Thyroid gland (tissue), 4 donors: ENCODE measurements around the gene FER. TPM values are rescaled to one million over a fixed set of nuclear protein-coding genes. Genes with fewer than 3 reads are reported as not detected.

Experiments used
- DNase-seq, 2 donors: peaks; one replicate each; pipeline ENCODE4 v3.0.0-alpha.2; 2019
- H3K27ac ChIP-seq, 3 donors: fragments of 200-600 bp; sonication (generic); 1 replicate in 2 of 3; 2 replicates in 1 of 3; pipeline ENCODE4 v1.5.1; 2016 to 2019; ENCODE audit warnings: mild to moderate bottlenecking in 1 of 3, moderate library complexity in 1 of 3
- H3K27me3 ChIP-seq: fragments of 200-600 bp; sonication (generic); one replicate; pipeline ENCODE4 v1.5.1; 2019
- H3K36me3 ChIP-seq, 2 donors: fragments of 200-600 bp; sonication (generic); one replicate each; pipeline ENCODE4 v1.5.1; 2016 to 2019
- H3K4me1 ChIP-seq, 2 donors: fragments of 200-600 bp; sonication (generic); one replicate each; pipeline ENCODE4 v1.5.1; 2017 to 2019
- H3K4me3 ChIP-seq, 3 donors: fragments of 200-600 bp; sonication (generic); replicated peaks in 1 of 3; 1 replicate in 2 of 3; 2 replicates in 1 of 3; pipeline ENCODE4 v1.5.1; 2016; ENCODE audit warnings: mild to moderate bottlenecking in 1 of 3
- H3K9me3 ChIP-seq: fragments of 200-600 bp; sonication (generic); one replicate; pipeline ENCODE4 v1.5.1; 2017
- CTCF ChIP-seq, 6 experiments: fragments of 200-600 bp in 3 of 6; fragments of 450-650 bp in 3 of 6; sonication (generic) in 3 of 6; IDR thresholded peaks; one replicate each; pipeline ENCODE4 v1.5.1; 2016 to 2019; ENCODE audit warnings: antibody characterized with exemption in 6 of 6, mild to moderate bottlenecking in 2 of 6, inconsistent platforms in 1 of 6, moderate library complexity in 1 of 6
- POLR2A ChIP-seq, 2 donors: fragments of 450-650 bp; IDR thresholded peaks; one replicate each; pipeline ENCODE4 v1.6.1; 2017; ENCODE audit warnings: antibody characterized with exemption in 2 of 2, mild to moderate bottlenecking in 2 of 2, moderate library complexity in 1 of 2
- WGBS, 2 donors: methylation state at CpG; one replicate each; pipeline ENCODE4 v1.1.5; 2017; 5-methylcytosine and 5-hydroxymethylcytosine counted together
- intact Hi-C: fragments of 100-400 bp; cut with DNase I; formaldehyde crosslinking; loops from one replicate; pipeline ENCODE4 v1.15.1; 2023
- total RNA-seq, 4 donors: library from RNA; depleted of rRNA; stranded (reverse); fragments of >200 nt; gene quantifications; one replicate each; pipeline ENCODE4 v1.2.3, GENCODE V29; 2016

FER gene
- total RNA-seq, 4 donors from 2014 or later = 38.8 to 79.1 (median 45.2) TPM

DNA sequence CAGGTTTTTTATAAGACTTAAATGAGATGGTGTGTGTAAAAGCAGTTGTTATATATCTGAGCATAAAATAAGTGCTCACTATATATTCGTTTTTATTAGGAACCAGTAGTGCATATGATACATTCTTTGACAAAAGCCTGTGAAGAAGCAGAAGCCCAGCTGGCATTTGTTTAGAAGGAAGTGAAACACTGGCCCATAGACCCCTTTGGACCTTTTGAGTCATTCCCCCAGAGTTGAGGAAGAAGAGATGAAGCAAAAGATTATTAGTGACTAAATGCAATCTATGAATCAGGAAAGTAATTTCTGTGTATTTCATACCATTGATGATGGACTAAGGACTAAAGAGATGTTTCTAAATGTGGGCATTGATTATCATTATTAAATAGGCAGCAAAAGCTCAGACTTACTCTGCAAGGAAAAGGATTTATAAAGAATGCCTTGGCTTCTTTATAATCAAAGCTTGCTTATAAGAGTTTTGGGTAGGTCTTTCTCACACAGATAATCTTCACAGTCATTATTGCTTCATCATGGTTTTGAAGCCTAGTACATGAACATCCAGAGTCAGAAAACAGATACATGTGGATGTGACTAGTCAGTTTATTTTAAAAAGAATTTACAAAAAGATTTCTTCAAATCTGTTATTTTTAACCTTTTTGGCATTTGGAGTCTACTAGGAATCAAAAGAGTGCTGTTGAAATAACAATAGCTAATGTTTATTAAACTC, 16.9 kb upstream of the FER start:
- intact Hi-C loops = no loop called here
- Histone ChIP-seq H3K27me3 (no peaks in the 10 kb centered on the region), H3K27ac (no peak overlapping the region), H3K4me3 (no peak overlapping the region), H3K9me3 (no peaks in the 10 kb centered on the region), H3K36me3 (no peaks in the 10 kb centered on the region), H3K4me1 (peaks cover 4 to 15% of the 10 kb centered on the region in 2 donors)
- no peak for TF ChIP-seq POLR2A (IDR thresholded peaks at IDR 0.05)
- TF ChIP-seq CTCF (IDR thresholded peaks at IDR 0.05) = no peak
- no peak for DNase-seq
- 85 to 93% methylated on average over 1 of the region's 1 CpG for WGBS, 2 donors

GRCh38 chr5:108735790-108736189, 11.9 kb upstream of the FER start:
- Histone ChIP-seq H3K9me3 (no peaks in the 10 kb centered on the region), H3K27ac (no peak overlapping the region), H3K36me3 (no peaks in the 10 kb centered on the region), H3K4me3 (no peak overlapping the region), H3K27me3 (no peaks in the 10 kb centered on the region), H3K4me1 (no peaks in the 10 kb centered on the region)
- WGBS, 2 donors = 65 to 70% methylated on average over 5 of the region's 5 CpGs
- TF ChIP-seq POLR2A (IDR thresholded peaks at IDR 0.05) (no peak), CTCF (IDR thresholded peaks at IDR 0.05) (no peak)
- no peak for DNase-seq
- intact Hi-C loops = no loop called here

GRCh38 chr5:108736855-108737254, 10.8 kb upstream of the FER start:
- Histone ChIP-seq H3K4me3 (no peak overlapping the region), H3K27ac (no peak overlapping the region), H3K4me1 (no peaks in the 10 kb centered on the region), H3K36me3 (no peaks in the 10 kb centered on the region), H3K9me3 (no peaks in the 10 kb centered on the region), H3K27me3 (no peaks in the 10 kb centered on the region)
- TF ChIP-seq CTCF (IDR thresholded peaks at IDR 0.05) = no peak
- no peak for TF ChIP-seq POLR2A (IDR thresholded peaks at IDR 0.05)
- WGBS, 2 donors = 87 to 91% methylated on average over 7 of the region's 7 CpGs
- DNase-seq = no peak
- intact Hi-C loops = no loop called here

DNA sequence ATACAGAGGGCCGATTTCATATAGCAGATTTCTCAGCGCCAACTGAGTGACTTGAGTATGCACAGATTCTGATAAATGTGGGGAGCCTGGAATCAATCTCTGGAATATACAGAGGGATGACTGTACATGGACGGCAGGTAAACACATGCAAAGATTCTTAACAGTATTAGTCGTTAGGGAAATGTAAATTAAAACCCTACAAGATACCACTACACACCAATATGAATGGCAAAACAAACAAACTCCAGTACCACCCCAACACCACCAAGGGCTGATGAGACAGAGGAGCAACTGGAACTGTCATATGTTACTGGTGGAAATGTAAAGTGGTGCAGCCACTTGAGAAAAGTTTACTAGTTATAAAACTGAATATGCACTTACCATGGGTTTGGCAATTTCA, 8.3 kb upstream of the FER start:
- WGBS, 2 donors = 91 to 93% methylated on average over 4 of the region's 4 CpGs
- no peaks in the 10 kb centered on the region for H3K36me3 ChIP-seq
- TF ChIP-seq POLR2A (IDR thresholded peaks at IDR 0.05) (no peak), CTCF (IDR thresholded peaks at IDR 0.05) (no peak)
- no peaks in the 10 kb centered on the region for H3K27me3 ChIP-seq
- intact Hi-C loops = no loop called here
- H3K4me3 ChIP-seq = no peak overlapping the region
- no peak overlapping the region for H3K27ac ChIP-seq
- peaks cover 0 to 12% of the 10 kb centered on the region in 2 donors for H3K4me1 ChIP-seq
- H3K9me3 ChIP-seq = no peaks in the 10 kb centered on the region
- no peak for DNase-seq

DNA sequence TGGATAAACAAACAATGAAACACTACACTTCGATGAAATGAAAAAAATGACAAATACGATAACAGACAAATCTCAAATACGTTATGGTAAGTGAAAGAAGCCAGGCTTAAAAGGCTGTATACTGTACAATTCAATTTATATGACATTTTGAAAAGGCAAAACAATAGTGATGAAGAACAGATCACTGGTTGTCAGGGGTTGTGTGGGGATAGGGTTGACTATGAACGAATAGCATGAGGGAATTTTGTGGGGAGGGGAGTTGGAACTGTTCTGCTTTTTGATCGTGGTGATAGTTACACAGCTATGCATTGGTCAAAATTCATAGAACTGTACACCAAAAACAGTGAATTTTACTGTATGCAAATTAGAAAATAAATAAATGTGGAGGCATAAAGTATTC, 7.8 kb upstream of the FER start:
- 63 to 72% methylated on average over 5 of the region's 5 CpGs for WGBS, 2 donors
- DNase-seq = no peak
- TF ChIP-seq CTCF (IDR thresholded peaks at IDR 0.05) (no peak), POLR2A (IDR thresholded peaks at IDR 0.05) (no peak)
- Histone ChIP-seq H3K4me1 (peaks cover 0 to 13% of the 10 kb centered on the region in 2 donors), H3K27me3 (no peaks in the 10 kb centered on the region), H3K9me3 (no peaks in the 10 kb centered on the region), H3K4me3 (no peak overlapping the region), H3K27ac (no peak overlapping the region), H3K36me3 (no peaks in the 10 kb centered on the region)
- intact Hi-C loops = no loop called here
